Spleen (tissue), 11 donors: ENCODE measurements around the gene CACNA2D1. TPM values are rescaled to one million over a fixed set of nuclear protein-coding genes. Genes with fewer than 3 reads are reported as not detected.

ENCODE experiments used
- DNase-seq: peaks from one replicate; pipeline ENCODE4 v3.0.0-alpha.2; 2020
- H3K27ac ChIP-seq, 8 donors: fragments of 200-600 bp; sonication (generic) in 7 of 8; 1 replicate in 4 of 8; 2 replicates in 4 of 8; pipeline versions ENCODE4 v1.5.0 to v1.8.0; 2016 to 2021; ENCODE audit warnings: inconsistent platforms in 4 of 8, mild to moderate bottlenecking in 4 of 8, moderate library complexity in 1 of 8
- H3K27me3 ChIP-seq, 7 donors: fragments of 200-600 bp; sonication (generic) in 6 of 7; replicated peaks in 1 of 7; 1 replicate in 4 of 7; 2 replicates in 3 of 7; pipeline versions ENCODE4 v1.5.0 to v1.8.0; 2016 to 2021; ENCODE audit warnings: inconsistent platforms in 3 of 7, mild to moderate bottlenecking in 1 of 7
- H3K36me3 ChIP-seq, 6 donors: fragments of 200-600 bp; sonication (generic) in 5 of 6; 1 replicate in 4 of 6; 2 replicates in 2 of 6; pipeline versions ENCODE4 v1.5.0 to v1.8.0; 2016 to 2021; ENCODE audit warnings: inconsistent platforms in 2 of 6
- H3K4me1 ChIP-seq, 6 donors: fragments of 200-600 bp; sonication (generic) in 5 of 6; 1 replicate in 3 of 6; 2 replicates in 3 of 6; pipeline versions ENCODE4 v1.5.0 to v1.8.0; 2016 to 2021; ENCODE audit warnings: inconsistent platforms in 3 of 6
- H3K4me3 ChIP-seq, 8 donors: fragments of 200-600 bp; sonication (generic) in 7 of 8; 1 replicate in 4 of 8; 2 replicates in 4 of 8; pipeline versions ENCODE4 v1.5.0 to v1.8.0; 2016 to 2021; ENCODE audit warnings: inconsistent platforms in 4 of 8, mild to moderate bottlenecking in 4 of 8, moderate library complexity in 2 of 8
- H3K9me3 ChIP-seq, 8 donors: fragments of 200-600 bp; sonication (generic) in 7 of 8; 1 replicate in 4 of 8; 2 replicates in 4 of 8; pipeline versions ENCODE4 v1.5.0 to v1.8.0; 2016 to 2021; ENCODE audit warnings: inconsistent platforms in 4 of 8
- CTCF ChIP-seq, 11 experiments: fragments of 200-600 bp in 7 of 11; fragments of 450-650 bp in 4 of 11; sonication (generic) in 4 of 11; IDR thresholded peaks in 8 of 11; conservative IDR thresholded peaks in 3 of 11; 1 replicate in 7 of 11; 2 replicates in 4 of 11; pipeline versions ENCODE4 v1.4.0 to v1.8.0; 2016 to 2021; ENCODE audit warnings: antibody characterized with exemption in 11 of 11, inconsistent platforms in 4 of 11, mild to moderate bottlenecking in 1 of 11
- POLR2A ChIP-seq, 3 donors: fragments of 450-650 bp; IDR thresholded peaks; one replicate each; pipeline ENCODE4 v1.5.1; 2017; ENCODE audit warnings: antibody characterized with exemption in 3 of 3, mild to moderate bottlenecking in 1 of 3
- POLR2AphosphoS5 ChIP-seq, 3 donors: sonication (generic); formaldehyde crosslinking; IDR thresholded peaks; one replicate each; pipeline ENCODE4 v1.5.1; 2017; ENCODE audit warnings: antibody characterized with exemption in 3 of 3
- WGBS, 5 donors: extraction: QIAGEN DNeasy Blood & Tissue Kit in 3 of 5; methylation state at CpG; one replicate each; pipeline versions ENCODE4 v1.1.5 to v1.1.7; 2013 to 2018; 5-methylcytosine and 5-hydroxymethylcytosine counted together
- intact Hi-C: fragments of 100-400 bp; cut with DNase I; formaldehyde crosslinking; loops from one replicate; pipeline ENCODE4 v1.15.0; 2023; ENCODE audit warnings: low total_unique reads
- polyA plus RNA-seq, 3 donors: library from polyadenylated mRNA; stranded (reverse); fragments of 200-250 nt; gene quantifications; one replicate each; pipeline ENCODE4 v1.2.1, GENCODE V29; 2013
- total RNA-seq, 7 donors: library from RNA; depleted of rRNA in 3 of 7; stranded (reverse); fragments of >200 nt in 3 of 7; fragmentation: NEBNext Ultra II Directional in 4 of 7; extraction: Animal tissue kit (Norgen Biotek cat#: 25700) in 4 of 7; gene quantifications; one replicate each; pipeline versions ENCODE4 v1.1.0 to v1.2.1, GENCODE V29; 2016 to 2021
- donor health status: healthy with polysubstance abuse.
- donor health status: DM: no; HTN: no; CAD: no; lungs with moderate emphysema.
- donor health status: DM: no; HTN: no; CAD: no.
- donor health status: Bipolar disorder and iron deficiency.
- donor health status: healthy.
- donor health status: DM: no; HTN: no; CAD: no.
- donor health status: DM: yes; HTN: yes; CAD: no.

Gene CACNA2D1
- total and polyA plus RNA-seq, 10 donors = 1.7 to 24.0 (median 15.2) TPM

- DNase-seq = no peak
- intact Hi-C loops = no loop called here
- H3K4me3 ChIP-seq = no peak overlapping the region
- 75 to 82% (median 80%) methylated on average over 5 of the region's 5 CpGs for WGBS, 5 donors
- no peaks in the 10 kb centered on the region for H3K4me1 ChIP-seq
- H3K27ac ChIP-seq = no peak overlapping the region
- TF ChIP-seq POLR2AphosphoS5 (IDR thresholded peaks at IDR 0.05) (no peak), CTCF (IDR thresholded peaks at IDR 0.05 in 8 of 11, conservative IDR thresholded peaks at IDR 0.05 in 3 of 11) (no peak), POLR2A (IDR thresholded peaks at IDR 0.05) (no peak)
- no peaks in the 10 kb centered on the region for H3K27me3 ChIP-seq
- H3K36me3 ChIP-seq = no peaks in the 10 kb centered on the region
- H3K9me3 ChIP-seq = no peaks in the 10 kb centered on the region
Measured at GRCh38 chr7:82348251-82348650, 95.3 kb downstream of the CACNA2D1 start.

GRCh38 chr7:82347808-82348207 is 95.8 kb downstream of the CACNA2D1 start:
- TF ChIP-seq POLR2AphosphoS5 (IDR thresholded peaks at IDR 0.05) (no peak), POLR2A (IDR thresholded peaks at IDR 0.05) (no peak), CTCF (IDR thresholded peaks at IDR 0.05 in 8 of 11, conservative IDR thresholded peaks at IDR 0.05 in 3 of 11) (no peak)
- Histone ChIP-seq H3K36me3 (no peaks in the 10 kb centered on the region), H3K4me1 (no peaks in the 10 kb centered on the region), H3K27ac (no peak overlapping the region), H3K9me3 (no peaks in the 10 kb centered on the region), H3K27me3 (no peaks in the 10 kb centered on the region), H3K4me3 (no peak overlapping the region)
- 83 to 97% (median 92%) methylated on average over 1 of the region's 1 CpG for WGBS, 5 donors
- no peak for DNase-seq
- intact Hi-C loops = no loop called here

- H3K36me3 ChIP-seq = no peaks in the 10 kb centered on the region
- no peak overlapping the region for H3K4me3 ChIP-seq
- no peaks in the 10 kb centered on the region for H3K4me1 ChIP-seq
- no peak overlapping the region for H3K27ac ChIP-seq
- no peak for DNase-seq
- no peaks in the 10 kb centered on the region for H3K9me3 ChIP-seq
- TF ChIP-seq POLR2AphosphoS5 (IDR thresholded peaks at IDR 0.05) (no peak), POLR2A (IDR thresholded peaks at IDR 0.05) (no peak), CTCF (IDR thresholded peaks at IDR 0.05 in 8 of 11, conservative IDR thresholded peaks at IDR 0.05 in 3 of 11) (no peak)
- no peaks in the 10 kb centered on the region for H3K27me3 ChIP-seq
- intact Hi-C loops = no loop called here
Measured at GRCh38 chr7:82345886-82346285, 97.7 kb downstream of the CACNA2D1 start.

GRCh38 chr7:82343716-82344115 is 99.9 kb downstream of the CACNA2D1 start:
- 36 to 53% (median 46%) methylated on average over 1 of the region's 1 CpG for WGBS, 5 donors
- Histone ChIP-seq H3K9me3 (no peaks in the 10 kb centered on the region), H3K27me3 (no peaks in the 10 kb centered on the region), H3K27ac (no peak overlapping the region), H3K36me3 (no peaks in the 10 kb centered on the region), H3K4me1 (no peaks in the 10 kb centered on the region), H3K4me3 (no peak overlapping the region)
- no peak for DNase-seq
- intact Hi-C loops = no loop called here
- TF ChIP-seq POLR2AphosphoS5 (IDR thresholded peaks at IDR 0.05) (no peak), POLR2A (IDR thresholded peaks at IDR 0.05) (no peak), CTCF (IDR thresholded peaks at IDR 0.05 in 8 of 11, conservative IDR thresholded peaks at IDR 0.05 in 3 of 11) (no peak)
